ENCODE data around the gene MEF2B.

- no peak for TF ChIP-seq POLR2AphosphoS5 (IDR thresholded peaks at IDR 0.05; ENCODE audit: low read depth, low read length)
- no peak for TF ChIP-seq CTCF (IDR thresholded peaks at IDR 0.05)
- no peak for TF ChIP-seq SIN3A (IDR thresholded peaks at IDR 0.05; ENCODE audit: borderline replicate concordance, insufficient read depth, low read depth, low read length)
Measured at GRCh38 chr19:19193926-19194325, 23.9 kb upstream of the MEF2B start.

Data from Panc1 (cell line).